Measurements from ENCODE around the gene MAP4. TPM values are rescaled to one million over a fixed set of nuclear protein-coding genes. Genes with fewer than 3 reads are reported as not detected.

MAP4 gene
- total and polyA plus RNA-seq, 4 donors = 16.6 to 41.4 (median 30.8) TPM

GRCh38 chr3:47912006-47912504, 104.2 kb downstream of the MAP4 start:
- TF ChIP-seq TAF1 (conservative IDR thresholded peaks at IDR 0.05) (no peak), JUND (IDR thresholded peaks at IDR 0.05) (no peak), HNF4G (IDR thresholded peaks at IDR 0.05) (no peak), GABPA (IDR thresholded peaks at IDR 0.05 in 1 of 2, conservative IDR thresholded peaks at IDR 0.05 in 1 of 2) (no peak), SP1 (IDR thresholded peaks at IDR 0.05) (no peak), CTCF (IDR thresholded peaks at IDR 0.05; ENCODE audit: low read depth, low read length, missing input control) (no peak), RAD21 (IDR thresholded peaks at IDR 0.05) (no peak), RXRA (IDR thresholded peaks at IDR 0.05) (no peak)
- H3K4me1 ChIP-seq (ENCODE audit: control insufficient read depth in 4 of 4, insufficient read depth in 4 of 4, low read length in 3 of 4) = no peaks in the 10 kb centered on the region
- H3K27me3 ChIP-seq (ENCODE audit: control insufficient read depth in 4 of 4, insufficient read depth in 4 of 4, low read length in 3 of 4) = no peaks in the 10 kb centered on the region
- peaks cover 10 to 39% (median 17%) of the 10 kb centered on the region in 4 donors for H3K36me3 ChIP-seq (ENCODE audit: control insufficient read depth in 4 of 4, insufficient read depth in 3 of 4, low read depth in 1 of 4, low read length in 3 of 4)
- 94% methylated on average over 6 of the region's 6 CpGs for whole genome bisulfite sequencing
- no peak overlapping the region for H3K9ac ChIP-seq (ENCODE audit: low read depth in 1 of 2, low read length in 2 of 2)
- H3K27ac ChIP-seq (ENCODE audit: low read depth in 1 of 2, low read length in 2 of 2) = no peak overlapping the region
- DNase-seq (ENCODE audit: low spot score) = no peak
- no peaks in the 10 kb centered on the region for H3K9me3 ChIP-seq (ENCODE audit: control insufficient read depth in 4 of 4, low read length in 3 of 4)
- no peak overlapping the region for H3K4me3 ChIP-seq (ENCODE audit: low read depth in 1 of 3, low read length in 3 of 3)

- H3K4me3 ChIP-seq (ENCODE audit: low read depth in 1 of 3, low read length in 3 of 3) = no peak overlapping the region
- H3K4me1 ChIP-seq (ENCODE audit: control insufficient read depth in 4 of 4, insufficient read depth in 4 of 4, low read length in 3 of 4) = no peaks in the 10 kb centered on the region
- H3K9me3 ChIP-seq (ENCODE audit: control insufficient read depth in 4 of 4, low read length in 3 of 4) = no peaks in the 10 kb centered on the region
- peaks cover 6 to 27% (median 11%) of the 10 kb centered on the region in 4 donors for H3K36me3 ChIP-seq (ENCODE audit: control insufficient read depth in 4 of 4, insufficient read depth in 3 of 4, low read depth in 1 of 4, low read length in 3 of 4)
- H3K27me3 ChIP-seq (ENCODE audit: control insufficient read depth in 4 of 4, insufficient read depth in 4 of 4, low read length in 3 of 4) = no peaks in the 10 kb centered on the region
- no peak overlapping the region for H3K27ac ChIP-seq (ENCODE audit: low read depth in 1 of 2, low read length in 2 of 2)
- H3K9ac ChIP-seq (ENCODE audit: low read depth in 1 of 2, low read length in 2 of 2) = no peak overlapping the region
- DNase-seq (ENCODE audit: low spot score) = no peak
- no peak for TF ChIP-seq FOXA2 (IDR thresholded peaks at IDR 0.05)
- WGBS = 90% methylated on average over 4 of the region's 4 CpGs
Measured at GRCh38 chr3:47910777-47911440, 105.3 kb downstream of the MAP4 start.

- TF ChIP-seq REST (IDR thresholded peaks at IDR 0.05) = no peak
- no peak for TF ChIP-seq RXRA (IDR thresholded peaks at IDR 0.05)
- TF ChIP-seq YY1 (IDR thresholded peaks at IDR 0.05) = no peak
- no peak for TF ChIP-seq JUND (IDR thresholded peaks at IDR 0.05)
- no peak for TF ChIP-seq CTCF (IDR thresholded peaks at IDR 0.05; ENCODE audit: low read depth, low read length, missing input control)
- no peak for TF ChIP-seq EGR1 (IDR thresholded peaks at IDR 0.05; ENCODE audit: low read depth in 2 of 2)
- TF ChIP-seq ATF3 (IDR thresholded peaks at IDR 0.05) = no peak
- no peak for TF ChIP-seq GABPA (IDR thresholded peaks at IDR 0.05 in 1 of 2, conservative IDR thresholded peaks at IDR 0.05 in 1 of 2)
- no peak for TF ChIP-seq TAF1 (conservative IDR thresholded peaks at IDR 0.05)
- no peak for TF ChIP-seq NR2F2 (IDR thresholded peaks at IDR 0.05)
- TF ChIP-seq HNF4G (IDR thresholded peaks at IDR 0.05) = no peak
- no peak for TF ChIP-seq RAD21 (IDR thresholded peaks at IDR 0.05)
- no peak for TF ChIP-seq MAX (IDR thresholded peaks at IDR 0.05)
- no peak for TF ChIP-seq FOXA2 (IDR thresholded peaks at IDR 0.05)
- no peak overlapping the region for H3K4me3 ChIP-seq (ENCODE audit: low read depth in 1 of 3, low read length in 3 of 3)
- no peaks in the 10 kb centered on the region for H3K9me3 ChIP-seq (ENCODE audit: control insufficient read depth in 4 of 4, low read length in 3 of 4)
- WGBS = 92% methylated on average over 1 of the region's 1 CpG
- no peak for DNase-seq (ENCODE audit: low spot score)
- no peaks in the 10 kb centered on the region for H3K27me3 ChIP-seq (ENCODE audit: control insufficient read depth in 4 of 4, insufficient read depth in 4 of 4, low read length in 3 of 4)
- H3K36me3 ChIP-seq (ENCODE audit: control insufficient read depth in 4 of 4, insufficient read depth in 3 of 4, low read depth in 1 of 4, low read length in 3 of 4) = peaks cover 0 to 21% (median 7%) of the 10 kb centered on the region in 4 donors
- no peak overlapping the region for H3K27ac ChIP-seq (ENCODE audit: low read depth in 1 of 2, low read length in 2 of 2)
- H3K9ac ChIP-seq (ENCODE audit: low read depth in 1 of 2, low read length in 2 of 2) = no peak overlapping the region
- no peaks in the 10 kb centered on the region for H3K4me1 ChIP-seq (ENCODE audit: control insufficient read depth in 4 of 4, insufficient read depth in 4 of 4, low read length in 3 of 4)
Measured at GRCh38 chr3:47910233-47910632, 106.0 kb downstream of the MAP4 start.

Data from liver (tissue), 9 donors.